GM23338 (cell line): ENCODE measurements around the gene NID2.

Source experiments
- CREB1 ChIP-seq: fragments of 250-450 bp; sonication (Bioruptor Pico); IDR thresholded peaks from 2 replicates; pipeline ENCODE4 v1.5.0; 2020; ENCODE audit warnings: low read depth, mild to moderate bottlenecking, moderate library complexity
- EZH2 ChIP-seq: fragments of 200-600 bp; sonication (generic); IDR thresholded peaks from one replicate; pipeline ENCODE4 v1.8.0; 2017; ENCODE audit warnings: antibody characterized with exemption, mild to moderate bottlenecking, low read depth; ENCODE audit not compliant: unreplicated experiment
- EZH2phosphoT487 ChIP-seq: fragments of 200-600 bp; sonication (generic); IDR thresholded peaks from one replicate; pipeline ENCODE4 v1.8.1; 2018; ENCODE audit warnings: antibody characterized with exemption; ENCODE audit not compliant: unreplicated experiment
- JUNB ChIP-seq: IDR thresholded peaks from one replicate; pipeline ENCODE4 v1.6.1; 2016; ENCODE audit warnings: antibody characterized with exemption; ENCODE audit not compliant: unreplicated experiment
- POLR2AphosphoS5 ChIP-seq: IDR thresholded peaks from 2 replicates; pipeline ENCODE4 v1.6.1; 2016; ENCODE audit warnings: antibody characterized with exemption, low read depth
- ZNF462 ChIP-seq: fragments of 250-450 bp; sonication (Bioruptor Pico); IDR thresholded peaks from 2 replicates; pipeline ENCODE4 v1.5.0; 2020; ENCODE audit warnings: mild to moderate bottlenecking, moderate library complexity
- TF ChIP-seq, protein P1 (sequence below), 2 experiments: fragments of 200-600 bp in 1 of 2; sonication (generic) in 1 of 2; conservative IDR thresholded peaks; 2 replicates each; pipeline versions ENCODE4 v1.5.1 to v1.6.1; 2016 to 2017; ENCODE audit warnings: antibody characterized with exemption in 2 of 2, low read depth in 2 of 2, mild to moderate bottlenecking in 2 of 2, moderate library complexity in 1 of 2
- TF ChIP-seq, protein P2 (sequence below): IDR thresholded peaks from one replicate; pipeline ENCODE4 v1.6.1; 2018; ENCODE audit warnings: antibody characterized with exemption; ENCODE audit not compliant: unreplicated experiment

DNA sequence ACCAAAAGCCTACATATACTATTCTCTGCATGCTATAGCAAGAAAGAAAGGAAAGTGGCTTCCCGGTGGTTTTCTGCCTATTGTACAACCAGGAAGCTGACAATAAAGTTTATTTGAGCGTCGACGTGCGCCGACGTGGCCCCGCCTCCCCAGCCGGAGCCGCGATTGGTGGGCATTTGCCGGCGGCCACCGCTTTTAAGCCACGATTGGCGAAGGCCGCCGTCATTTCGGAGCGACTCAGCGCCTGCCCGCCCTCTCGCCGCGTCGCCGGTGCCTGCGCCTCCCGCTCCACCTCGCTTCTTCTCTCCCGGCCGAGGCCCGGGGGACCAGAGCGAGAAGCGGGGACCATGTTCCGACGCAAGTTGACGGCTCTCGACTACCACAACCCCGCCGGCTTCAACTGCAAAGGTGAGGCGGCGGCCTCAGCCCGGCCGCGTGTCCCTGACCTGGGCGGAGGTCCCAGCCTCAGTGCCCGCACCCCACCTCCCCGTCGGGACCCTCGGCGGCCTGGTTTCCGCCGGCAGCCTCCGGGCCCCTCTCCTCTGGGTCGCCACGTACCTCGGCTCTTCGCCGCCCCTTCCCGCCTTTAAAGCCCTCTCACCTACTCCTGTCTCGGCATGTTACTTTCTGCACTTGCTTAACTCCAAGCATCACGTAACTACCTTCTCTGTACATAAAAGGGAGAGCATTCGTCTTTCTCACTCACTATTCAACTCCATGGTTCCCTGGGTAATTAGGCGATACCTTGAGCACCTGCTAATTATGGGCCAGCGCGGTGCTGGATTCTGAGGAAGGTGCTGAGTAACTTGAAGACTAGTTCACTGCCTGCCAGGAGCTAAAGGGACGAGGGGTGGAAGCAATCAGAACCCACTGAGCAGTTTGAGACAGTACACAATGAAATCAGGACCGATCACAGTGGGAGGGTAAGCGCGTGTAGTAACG lies 79.3 kb downstream of the NID2 start, which contains the start of gene RTRAF:
- TF ChIP-seq, protein P1, sequence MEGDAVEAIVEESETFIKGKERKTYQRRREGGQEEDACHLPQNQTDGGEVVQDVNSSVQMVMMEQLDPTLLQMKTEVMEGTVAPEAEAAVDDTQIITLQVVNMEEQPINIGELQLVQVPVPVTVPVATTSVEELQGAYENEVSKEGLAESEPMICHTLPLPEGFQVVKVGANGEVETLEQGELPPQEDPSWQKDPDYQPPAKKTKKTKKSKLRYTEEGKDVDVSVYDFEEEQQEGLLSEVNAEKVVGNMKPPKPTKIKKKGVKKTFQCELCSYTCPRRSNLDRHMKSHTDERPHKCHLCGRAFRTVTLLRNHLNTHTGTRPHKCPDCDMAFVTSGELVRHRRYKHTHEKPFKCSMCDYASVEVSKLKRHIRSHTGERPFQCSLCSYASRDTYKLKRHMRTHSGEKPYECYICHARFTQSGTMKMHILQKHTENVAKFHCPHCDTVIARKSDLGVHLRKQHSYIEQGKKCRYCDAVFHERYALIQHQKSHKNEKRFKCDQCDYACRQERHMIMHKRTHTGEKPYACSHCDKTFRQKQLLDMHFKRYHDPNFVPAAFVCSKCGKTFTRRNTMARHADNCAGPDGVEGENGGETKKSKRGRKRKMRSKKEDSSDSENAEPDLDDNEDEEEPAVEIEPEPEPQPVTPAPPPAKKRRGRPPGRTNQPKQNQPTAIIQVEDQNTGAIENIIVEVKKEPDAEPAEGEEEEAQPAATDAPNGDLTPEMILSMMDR (conservative IDR thresholded peaks at IDR 0.05; ENCODE audit: low read depth in 2 of 2): no peak
- TF ChIP-seq CREB1 (CRISPR knock-in tag) (peak; percentile 95), EZH2 (no peak), POLR2AphosphoS5 (peak; percentile 82), EZH2phosphoT487 (no peak), JUNB (no peak), ZNF462 (CRISPR knock-in tag) (no peak)
- TF ChIP-seq, protein P2, sequence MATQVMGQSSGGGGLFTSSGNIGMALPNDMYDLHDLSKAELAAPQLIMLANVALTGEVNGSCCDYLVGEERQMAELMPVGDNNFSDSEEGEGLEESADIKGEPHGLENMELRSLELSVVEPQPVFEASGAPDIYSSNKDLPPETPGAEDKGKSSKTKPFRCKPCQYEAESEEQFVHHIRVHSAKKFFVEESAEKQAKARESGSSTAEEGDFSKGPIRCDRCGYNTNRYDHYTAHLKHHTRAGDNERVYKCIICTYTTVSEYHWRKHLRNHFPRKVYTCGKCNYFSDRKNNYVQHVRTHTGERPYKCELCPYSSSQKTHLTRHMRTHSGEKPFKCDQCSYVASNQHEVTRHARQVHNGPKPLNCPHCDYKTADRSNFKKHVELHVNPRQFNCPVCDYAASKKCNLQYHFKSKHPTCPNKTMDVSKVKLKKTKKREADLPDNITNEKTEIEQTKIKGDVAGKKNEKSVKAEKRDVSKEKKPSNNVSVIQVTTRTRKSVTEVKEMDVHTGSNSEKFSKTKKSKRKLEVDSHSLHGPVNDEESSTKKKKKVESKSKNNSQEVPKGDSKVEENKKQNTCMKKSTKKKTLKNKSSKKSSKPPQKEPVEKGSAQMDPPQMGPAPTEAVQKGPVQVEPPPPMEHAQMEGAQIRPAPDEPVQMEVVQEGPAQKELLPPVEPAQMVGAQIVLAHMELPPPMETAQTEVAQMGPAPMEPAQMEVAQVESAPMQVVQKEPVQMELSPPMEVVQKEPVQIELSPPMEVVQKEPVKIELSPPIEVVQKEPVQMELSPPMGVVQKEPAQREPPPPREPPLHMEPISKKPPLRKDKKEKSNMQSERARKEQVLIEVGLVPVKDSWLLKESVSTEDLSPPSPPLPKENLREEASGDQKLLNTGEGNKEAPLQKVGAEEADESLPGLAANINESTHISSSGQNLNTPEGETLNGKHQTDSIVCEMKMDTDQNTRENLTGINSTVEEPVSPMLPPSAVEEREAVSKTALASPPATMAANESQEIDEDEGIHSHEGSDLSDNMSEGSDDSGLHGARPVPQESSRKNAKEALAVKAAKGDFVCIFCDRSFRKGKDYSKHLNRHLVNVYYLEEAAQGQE: no peak
